ENCODE measurements around the gene ZNF93.
"Not testable (repeated sequence)": the region's sequence is repeated elsewhere in the genome, so short reads cannot be mapped to it uniquely, and the experiment has no call there.

Gene ZNF93

DNA sequence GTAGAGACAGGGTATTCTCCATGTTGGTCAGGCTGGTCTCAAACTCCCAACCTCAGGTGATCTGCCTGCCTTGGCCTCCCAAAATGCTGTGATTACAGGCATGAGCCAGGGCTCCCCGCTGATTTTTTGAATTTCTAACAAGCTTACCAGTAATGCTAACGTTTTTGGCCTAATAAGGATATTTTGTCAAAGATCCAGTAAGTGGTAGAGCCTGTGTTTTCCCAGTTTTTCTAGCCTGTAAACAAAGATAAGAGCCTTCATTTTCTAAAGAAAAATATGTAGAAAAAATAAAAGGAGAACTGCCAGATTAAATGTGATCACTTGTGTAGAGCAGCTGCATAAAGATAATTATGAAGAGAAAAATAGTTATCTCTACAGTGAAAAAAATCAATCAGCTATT is 37.7 kb downstream of the ZNF93 start:
- no peak for DNase-seq

DNA sequence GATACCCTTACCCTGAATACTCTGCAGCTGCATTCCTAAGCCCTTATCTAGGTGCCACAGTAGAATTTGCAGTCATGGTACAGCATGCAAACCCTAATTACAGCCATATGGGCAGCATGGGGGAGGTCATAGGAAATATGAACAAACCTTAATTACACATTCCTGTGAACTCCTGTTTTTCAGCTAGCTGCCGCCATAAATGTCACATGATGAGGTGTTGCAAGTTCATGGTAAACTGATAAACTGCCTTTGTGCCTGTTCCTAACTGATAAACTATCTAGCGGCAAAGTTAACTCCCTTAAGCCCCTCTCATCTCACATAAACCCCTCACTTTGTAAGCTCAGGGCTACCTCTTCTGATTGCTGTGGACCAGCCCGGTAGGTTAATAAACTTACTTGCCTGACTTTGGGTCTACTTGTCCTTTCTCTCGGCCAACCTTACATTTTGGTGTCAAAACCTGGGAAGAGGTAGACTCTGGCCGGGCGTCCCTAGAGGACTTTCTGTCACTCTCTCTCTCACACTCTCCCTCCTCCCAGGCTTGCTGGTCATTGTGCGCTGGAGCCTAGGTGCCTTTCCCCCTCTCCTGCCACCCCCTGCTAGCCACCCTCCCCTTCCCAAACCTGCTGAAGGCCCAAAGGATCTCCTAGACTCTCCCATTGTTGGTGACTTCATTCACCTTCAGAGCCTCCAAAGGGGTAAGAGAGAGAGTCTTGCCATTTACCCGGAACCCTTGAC is 43.3 kb downstream of the ZNF93 start:
- no peak for DNase-seq

DNA sequence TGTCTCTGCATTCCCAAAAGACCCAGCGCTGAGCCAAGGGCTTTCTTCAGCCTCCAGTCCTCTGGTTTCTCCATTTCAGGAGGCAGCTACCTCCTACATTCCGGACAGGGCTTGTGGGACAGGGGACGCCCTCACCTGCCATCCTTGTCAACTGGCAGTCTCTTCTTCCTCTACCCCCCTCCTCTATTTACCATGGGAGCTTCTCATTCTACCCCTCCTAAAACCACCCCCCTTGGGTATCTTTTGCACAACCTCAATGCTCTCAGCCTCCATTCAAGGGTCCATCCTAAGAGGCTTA is 43.8 kb downstream of the ZNF93 start:
- DNase-seq: no peak

DNA sequence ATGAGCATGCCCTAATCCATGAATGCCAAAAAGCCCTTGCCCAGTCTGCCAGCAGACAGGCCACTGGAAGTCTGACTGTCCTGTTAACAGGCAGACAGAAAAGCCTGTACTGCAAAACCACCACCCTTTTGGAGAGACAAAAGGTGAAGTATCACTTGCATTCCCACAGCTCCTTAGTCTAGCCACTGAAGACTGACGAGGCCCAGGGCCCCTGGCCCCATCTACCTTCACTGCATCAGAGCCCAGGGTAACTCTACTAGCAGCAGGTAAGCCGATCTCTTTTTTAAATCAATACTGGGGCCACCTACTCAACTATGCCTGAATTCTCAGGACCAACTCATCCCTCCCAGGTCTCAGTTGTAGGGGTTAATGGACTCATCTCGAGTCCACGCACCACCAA is 45.5 kb downstream of the ZNF93 start:
- no peak for DNase-seq

DNA sequence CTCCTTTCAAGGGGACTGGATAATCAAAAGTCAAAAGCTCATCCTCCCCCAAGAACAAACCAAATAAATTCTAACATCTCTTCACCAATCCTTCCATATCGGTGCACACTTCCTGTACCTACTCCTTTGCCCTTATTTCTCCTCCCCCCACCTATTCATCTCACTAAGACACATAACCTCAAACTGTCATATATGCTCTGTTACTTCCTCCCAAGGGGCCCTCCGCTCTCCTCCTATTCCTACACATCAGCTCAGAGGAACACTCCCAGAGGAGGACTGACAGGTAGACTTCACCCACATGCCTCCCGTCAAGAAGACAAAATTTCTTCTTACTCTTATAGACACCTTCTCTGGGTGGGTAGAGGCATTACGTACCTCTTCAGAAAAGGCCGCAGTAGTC is 48.1 kb downstream of the ZNF93 start:
- no peak for DNase-seq

DNA sequence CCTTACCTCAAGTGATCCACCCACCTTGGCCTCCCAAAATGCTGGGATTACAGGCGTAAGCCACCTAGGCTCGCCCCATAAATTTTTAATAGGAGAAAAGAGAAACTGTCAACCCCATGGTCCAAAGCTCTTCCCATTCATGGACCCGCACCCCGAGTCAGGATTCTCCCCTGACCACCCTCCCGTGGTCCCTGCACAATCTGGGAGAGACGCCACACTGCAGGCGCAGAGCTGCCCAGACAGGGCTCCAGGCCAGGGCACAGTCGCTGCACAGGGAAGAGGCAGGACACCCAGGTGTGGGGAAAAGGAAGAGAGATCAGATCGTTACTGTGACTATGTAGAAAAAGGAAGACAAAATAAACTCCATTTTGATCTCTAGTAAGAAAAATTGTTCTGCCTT is 54.5 kb downstream of the ZNF93 start:
- DNase-seq: no peak

GRCh38 chr19:19956434-19957075 is 55.8 kb downstream of the ZNF93 start:
- no peak for DNase-seq

GRCh38 chr19:19957766-19958165 is 57.0 kb downstream of the ZNF93 start:
- not testable (repeated sequence) for DNase-seq

DNA sequence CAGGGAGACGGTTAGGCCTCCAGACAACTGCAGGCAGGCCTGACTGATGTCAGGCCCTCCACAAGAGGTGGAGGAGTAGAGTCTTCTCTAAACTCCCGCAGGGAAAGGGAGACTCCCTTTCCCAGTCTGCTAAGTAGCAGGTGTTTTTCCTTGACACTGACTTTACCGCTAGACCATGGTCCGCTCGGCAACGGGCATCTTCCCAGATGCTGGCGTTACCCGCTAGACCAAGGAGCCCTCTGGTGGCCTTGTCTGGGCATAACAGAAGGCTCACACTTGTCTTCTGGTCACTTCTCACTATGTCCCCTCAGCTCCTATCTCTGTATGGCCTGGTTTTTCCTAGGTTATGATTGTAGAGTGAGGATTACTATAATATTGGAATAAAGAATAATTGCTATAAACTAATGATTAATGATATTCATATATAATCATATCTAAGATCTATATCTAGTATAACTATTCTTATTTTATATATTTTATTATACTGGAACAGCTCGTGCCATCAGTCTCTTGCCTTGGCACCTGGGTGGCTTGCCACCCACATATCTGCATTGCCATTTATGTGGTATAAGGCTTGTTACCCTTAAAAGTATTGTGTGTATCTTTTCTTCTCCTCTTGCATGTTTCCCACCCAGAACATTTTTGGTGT is 58.5 kb downstream of the ZNF93 start:
- DNase-seq: not testable (repeated sequence)

GRCh38 chr19:19964416-19964815 is 63.7 kb downstream of the ZNF93 start:
- no peak for DNase-seq

DNA sequence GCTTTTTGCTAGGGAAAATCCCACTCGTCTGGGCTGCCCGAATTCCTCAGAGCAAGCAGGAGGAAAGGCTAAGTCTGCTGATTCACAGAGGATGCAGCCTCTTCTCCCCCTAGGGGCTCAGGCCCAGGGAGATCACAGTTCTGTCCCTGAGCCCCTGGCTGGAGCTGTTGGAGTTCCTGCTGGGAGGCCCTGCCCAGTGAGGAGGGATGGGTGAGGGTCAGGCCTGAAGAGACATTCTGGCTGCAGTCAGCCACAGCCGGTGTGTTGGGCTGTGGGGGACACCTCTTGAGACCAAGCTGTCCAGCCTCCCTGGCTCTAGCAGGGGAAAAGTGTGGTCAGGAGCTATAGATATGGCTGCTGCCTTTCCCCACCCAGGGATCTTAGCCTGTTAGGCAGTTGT is 65.4 kb downstream of the ZNF93 start:
- not testable (repeated sequence) for DNase-seq

GRCh38 chr19:19966862-19967261 is 66.1 kb downstream of the ZNF93 start:
- DNase-seq: no peak

All from NK-92 treated with Interleukin-12 subunit alpha and Interleukin-12 subunit beta, amount 100 ng/mL, for 24 hours (cell line).